NCI-H2029 treated with DMSO at 0.1 percent for 48 hours (cell line): ENCODE results near the gene WEE1.
"Not testable (repeated sequence)": the region's sequence is repeated elsewhere in the genome, so short reads cannot be mapped to it uniquely, and the experiment has no call there.

Source experiments
- DNase-seq: peaks from one replicate; lab custom pipeline; 2025; lab: John Stamatoyannopoulos, UW

Gene WEE1

GRCh38 chr11:9573052-9573774, at the start of gene WEE1:
WEE1 (plus strand) TSS chr11:9573670; CDS start chr11:9573934, 264 bp downstream.
- DNase-seq = peak; percentile 93

DNA sequence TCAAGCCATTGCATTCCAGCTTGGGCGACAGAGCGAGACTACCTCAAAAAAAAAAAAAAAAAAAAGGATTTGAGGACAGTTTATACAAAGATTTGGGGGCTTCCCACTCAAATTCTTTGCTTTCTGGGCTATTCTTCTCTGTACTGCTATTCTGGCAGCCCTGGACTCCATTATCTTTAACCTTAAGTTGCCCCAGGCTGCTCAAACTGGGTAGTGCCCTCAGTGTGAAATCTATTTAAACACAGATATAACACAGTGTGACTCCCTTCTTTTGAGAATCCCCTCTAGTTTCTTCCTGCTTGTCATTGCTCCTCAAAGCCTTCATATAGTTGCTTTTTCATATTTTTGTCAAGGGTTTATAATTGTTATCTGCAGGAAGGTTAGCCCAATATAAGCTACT, 49.5 kb upstream of the WEE1 start:
- DNase-seq = no peak

DNA sequence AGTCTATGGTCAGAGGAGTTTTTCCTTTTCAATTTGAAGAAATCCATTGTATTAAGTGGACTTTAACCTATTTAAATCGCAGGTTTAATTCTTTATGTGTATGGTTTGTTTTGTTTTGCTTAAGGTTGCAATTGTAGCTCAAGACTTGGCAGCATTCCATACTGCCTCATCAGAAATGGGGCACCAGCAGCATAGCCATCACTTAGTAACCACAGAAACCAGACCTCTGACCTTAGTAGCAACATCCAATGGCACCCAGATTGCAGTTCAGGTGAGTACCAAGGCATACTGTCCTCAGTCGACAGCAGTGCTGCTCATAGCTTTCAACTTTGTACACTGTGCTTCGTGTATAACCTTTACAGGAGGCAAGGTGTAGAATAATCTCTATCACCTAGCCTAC, 48.4 kb upstream of the WEE1 start:
- DNase-seq = no peak

- DNase-seq = no peak
Measured at GRCh38 chr11:9527481-9528135, 45.9 kb upstream of the WEE1 start.

DNA sequence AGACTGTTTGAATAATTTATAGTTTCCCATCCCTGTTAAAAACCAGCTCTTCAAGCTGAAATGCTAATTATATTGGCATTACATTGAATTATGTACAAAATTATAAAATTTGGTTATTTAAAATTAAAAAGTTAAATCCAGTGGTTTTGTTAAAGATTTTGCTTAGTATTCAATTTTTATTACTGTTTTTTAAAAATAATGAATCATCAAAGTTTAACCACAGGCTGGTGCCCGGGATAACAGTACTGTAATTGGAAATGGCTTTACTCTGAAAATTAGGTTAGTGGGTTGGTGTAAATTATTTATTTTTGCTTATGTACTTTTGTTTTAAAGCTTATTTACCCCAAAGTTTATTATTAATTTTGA, 45.4 kb upstream of the WEE1 start:
- no peak for DNase-seq

DNA sequence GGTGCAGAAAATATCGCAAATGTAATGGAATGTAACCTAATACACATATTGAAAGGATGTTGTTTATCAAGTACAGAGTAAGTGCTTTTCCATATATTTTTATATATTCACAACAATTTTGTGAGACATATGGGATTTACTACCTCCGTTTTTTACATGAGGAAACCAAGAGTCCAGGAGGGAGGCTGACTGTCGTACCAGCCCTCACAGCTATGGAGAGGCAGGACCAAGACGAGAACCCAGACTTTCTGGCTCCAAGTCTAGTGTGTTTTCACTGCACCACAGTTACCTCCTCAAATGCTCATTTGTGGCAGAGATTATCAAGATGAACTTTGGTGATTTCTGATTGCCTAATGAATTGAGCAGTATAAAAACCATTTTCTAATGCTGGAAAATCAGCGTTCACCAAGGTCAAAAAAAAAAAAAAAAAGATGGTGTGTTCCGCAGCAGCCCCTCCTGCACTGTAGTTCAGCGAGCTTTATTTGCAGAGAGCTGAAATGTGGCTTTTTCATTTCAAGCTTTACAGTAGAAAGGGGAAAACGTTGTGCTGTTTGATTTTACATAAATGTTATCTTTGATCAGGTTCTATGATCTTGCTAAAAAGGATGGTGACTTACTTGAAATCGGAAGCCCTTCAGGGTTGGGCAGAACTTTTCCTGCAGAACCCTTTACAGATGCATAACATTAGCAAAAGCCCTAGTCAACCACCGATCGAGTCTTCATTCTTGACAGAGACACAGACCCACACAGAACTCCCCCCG, 44.7 kb upstream of the WEE1 start:
- DNase-seq = no peak

GRCh38 chr11:9529334-9529650, 44.2 kb upstream of the WEE1 start:
- no peak for DNase-seq

GRCh38 chr11:9530020-9530621, 43.3 kb upstream of the WEE1 start:
- no peak for DNase-seq

- DNase-seq = no peak
Measured at GRCh38 chr11:9530901-9531625, 42.4 kb upstream of the WEE1 start.

DNA sequence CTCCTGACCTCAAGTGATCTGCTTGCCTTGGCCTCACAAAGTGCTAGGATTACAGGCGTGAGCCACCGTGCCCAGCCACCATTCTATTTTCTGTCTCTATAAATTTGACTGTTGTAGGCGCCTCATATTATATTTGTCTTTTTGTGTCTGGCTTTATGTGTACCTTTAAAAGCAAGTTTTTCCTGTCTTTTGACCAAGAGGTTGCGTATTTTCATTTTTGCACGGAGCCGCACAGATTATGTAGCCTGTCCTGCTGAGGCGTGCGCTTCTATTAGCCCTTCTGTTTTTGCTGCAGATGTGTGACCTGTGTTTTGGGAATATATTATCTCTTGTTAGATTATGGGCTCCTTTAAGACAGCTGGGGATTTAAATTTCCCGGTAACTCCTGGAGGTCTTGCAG, 40.4 kb upstream of the WEE1 start:
- no peak for DNase-seq

- no peak for DNase-seq
Measured at GRCh38 chr11:9533736-9534473, 39.6 kb upstream of the WEE1 start.

- DNase-seq = no peak
Measured at GRCh38 chr11:9535189-9535781, 38.2 kb upstream of the WEE1 start.

GRCh38 chr11:9538548-9538947, 34.9 kb upstream of the WEE1 start:
- DNase-seq = no peak

GRCh38 chr11:9549216-9549615, 24.3 kb upstream of the WEE1 start:
- DNase-seq = not testable (repeated sequence)

- DNase-seq = no peak
Measured at GRCh38 chr11:9550191-9550628, 23.3 kb upstream of the WEE1 start.

GRCh38 chr11:9561279-9561982, 12.0 kb upstream of the WEE1 start:
- DNase-seq = no peak

DNA sequence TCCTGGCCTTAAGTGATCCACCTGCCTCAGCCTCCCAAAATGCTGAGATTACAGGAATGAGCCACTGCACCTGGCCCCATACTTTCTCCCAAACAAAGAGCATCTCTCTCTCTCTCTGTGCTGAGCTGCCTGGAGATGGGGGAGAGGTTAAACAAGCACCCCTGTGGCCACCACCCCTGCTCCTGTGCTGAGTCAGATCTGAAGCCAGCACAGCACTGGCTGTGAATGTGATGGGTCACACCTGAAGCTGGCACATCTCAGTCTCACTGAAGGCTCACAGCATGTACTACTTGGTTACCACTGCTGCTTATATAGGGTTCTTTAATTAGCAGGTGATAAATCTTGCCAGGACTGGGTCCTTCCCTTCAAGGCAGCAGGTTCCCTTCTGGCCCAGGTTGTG, 10.8 kb upstream of the WEE1 start:
- DNase-seq = no peak

DNA sequence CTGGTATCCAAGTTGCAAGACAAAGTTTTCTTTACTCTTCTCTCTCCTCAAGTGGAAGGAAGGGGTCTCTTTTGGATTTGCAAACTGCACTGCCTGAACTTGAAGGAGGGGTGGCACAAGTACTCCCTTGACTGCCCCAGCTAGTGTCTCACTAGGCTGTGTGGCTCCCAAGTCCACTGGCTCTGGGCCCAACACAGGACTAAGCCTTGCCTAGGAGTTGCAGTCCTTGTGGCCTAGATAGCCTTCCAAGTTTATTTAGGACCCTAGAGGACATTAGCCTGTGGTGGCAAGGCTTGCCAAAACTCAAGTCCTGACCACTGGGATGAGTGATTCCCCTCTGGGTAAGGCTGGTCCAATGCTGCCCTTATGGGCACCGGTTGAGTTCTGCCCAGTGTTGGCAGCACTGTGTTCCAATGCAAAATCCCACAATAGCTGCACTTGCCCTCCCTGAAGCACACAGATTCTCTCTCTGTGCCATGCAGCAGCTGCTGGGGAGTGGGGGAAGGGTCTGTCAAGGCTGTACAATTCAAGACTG, 10.2 kb upstream of the WEE1 start:
- no peak for DNase-seq

DNA sequence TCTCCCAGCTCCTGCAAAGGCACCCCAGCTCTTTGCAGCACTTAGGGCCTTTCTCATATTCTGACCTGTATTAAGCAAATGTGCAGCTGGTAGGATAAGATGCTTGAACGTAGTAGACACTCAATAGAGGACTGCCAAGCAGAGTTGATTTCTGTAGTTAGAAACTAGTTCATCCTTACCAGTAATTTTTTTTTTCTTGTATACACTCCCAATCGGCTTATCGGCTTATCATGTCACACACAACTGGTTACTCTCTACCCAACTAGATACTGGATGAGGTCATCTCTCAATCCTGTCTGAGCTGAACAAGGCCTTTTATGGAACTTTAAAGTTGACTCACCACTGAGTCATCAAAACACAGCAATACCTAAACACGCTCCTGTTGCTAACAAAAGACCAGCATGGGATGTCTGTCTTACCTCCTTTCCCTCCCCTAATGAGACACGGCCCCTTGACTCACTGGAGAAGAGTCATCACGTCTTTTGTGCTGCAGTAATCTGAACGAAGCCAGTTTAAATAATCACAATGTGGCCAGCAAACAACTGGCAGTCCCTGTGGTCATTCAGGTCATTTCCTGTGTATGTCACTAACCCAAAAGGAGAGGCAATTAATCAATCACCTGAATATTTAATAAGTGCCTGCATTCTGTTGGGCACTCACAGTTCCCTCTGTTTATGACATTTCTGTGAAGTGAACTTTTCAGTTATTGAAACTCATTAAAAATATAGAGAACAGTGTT, 7.5 kb upstream of the WEE1 start:
- peak; percentile 97 for DNase-seq
